ENCODE measurements around the gene CACNA2D1. TPM values are rescaled to one million over a fixed set of nuclear protein-coding genes. Genes with fewer than 3 reads are reported as not detected.

The CACNA2D1 gene
- total and polyA plus RNA-seq, 9 of the 15 experiments (the other 6 are each of a cell fraction or from before 2014, with no cell fraction given), result 0.49 TPM; not detected in 8

DNA sequence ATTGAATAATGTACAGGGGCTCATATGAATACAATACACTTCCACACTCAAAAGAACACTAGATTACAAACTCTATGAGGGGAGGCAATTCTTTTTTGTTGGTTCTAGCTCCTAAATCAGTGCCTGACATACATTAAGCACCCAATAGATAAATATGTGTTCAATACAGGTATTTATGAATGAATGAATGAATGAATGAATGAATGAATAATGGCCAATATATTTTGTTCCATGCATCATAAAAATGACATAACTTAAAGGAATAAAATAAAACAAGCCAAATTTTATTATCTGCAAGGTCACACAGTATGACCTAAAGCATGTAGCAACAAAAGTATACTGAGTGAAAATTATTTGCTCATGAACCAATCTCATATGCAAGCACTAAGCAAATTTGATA, 168.9 kb downstream of the CACNA2D1 start:
- H3K4me3 ChIP-seq, result no peak overlapping the region
- no peak for FAIRE-seq
- no peaks in the 10 kb centered on the region for H3K4me1 ChIP-seq (replicated peaks in 1 of 2; ENCODE audit: control insufficient read depth in 2 of 2, insufficient read depth in 2 of 2, low read length in 2 of 2)
- no peak overlapping the region for H3K4me2 ChIP-seq (ENCODE audit: insufficient read depth, low read length)
- CTCF ChIA-PET (ENCODE audit: low intra/inter-chr PET ratio), result no interaction called here
- in situ Hi-C loops (cut with MboI), result no loop called here
- no peak overlapping the region for H3K27ac ChIP-seq (ENCODE audit: extremely low read depth, low read depth, low read length)
- no peaks in the 10 kb centered on the region for H3K79me2 ChIP-seq (ENCODE audit: control insufficient read depth, insufficient read depth, low read length)
- TF ChIP-seq ZNF24 (IDR thresholded peaks at IDR 0.05) (0 out of 2 replicates have a peak, but pooled peaks have one; percentile 16), BCLAF1 (IDR thresholded peaks at IDR 0.05; ENCODE audit: borderline replicate concordance in 1 of 2, control insufficient read depth in 1 of 2, low read depth in 2 of 2, low read length in 1 of 2) (no peak), KDM5B (IDR thresholded peaks at IDR 0.05; ENCODE audit: insufficient replicate concordance, low read depth, low read length) (no peak)
- no peaks in the 10 kb centered on the region for H3K9me3 ChIP-seq (replicated peaks; ENCODE audit: control insufficient read depth, insufficient read depth, low read depth, low read length)
- no peak overlapping the region for H2AFZ ChIP-seq (ENCODE audit: low read depth, low read length)
- no peaks in the 10 kb centered on the region for H3K27me3 ChIP-seq (ENCODE audit: control insufficient read depth in 2 of 2, insufficient read depth in 2 of 2, low read length in 2 of 2)
- no peak for DNase-seq (ENCODE audit: extremely low read depth in 1 of 4, low spot score in 3 of 4)
- ATAC-seq, result no peak
- POLR2A ChIA-PET, result no interaction called here
- BruUV-seq (replicated peaks), result no TSS peak
- intact Hi-C loops (cut with micrococcal nuclease), result no loop called here
- no peaks in the 10 kb centered on the region for H4K20me1 ChIP-seq (replicated peaks; ENCODE audit: control insufficient read depth, insufficient read depth, low read length)
- H3K9ac ChIP-seq (ENCODE audit: insufficient read depth in 1 of 2, low read depth in 2 of 2, low read length in 2 of 2), result no peak overlapping the region
- H3K36me3 ChIP-seq (ENCODE audit: control insufficient read depth, insufficient read depth, low read length), result no peaks in the 10 kb centered on the region
- no peaks in the 10 kb centered on the region for H3K9me1 ChIP-seq (ENCODE audit: control insufficient read depth, insufficient read depth, low read length)

Data from K562 (cell line).